Measurements from ENCODE around the gene TRAM2.

TRAM2 gene

GRCh38 chr6:52577022-52577777 lies at the start of gene TRAM2:
TRAM2 (minus strand) TSS chr6:52577060; CDS start chr6:52576915, 145 bp downstream.
- DNase-seq = peak; percentile 30 to 66

- DNase-seq = no peak
Observed at GRCh38 chr6:52622810-52623209, 46.0 kb upstream of the TRAM2 start.

GRCh38 chr6:52621631-52622030 lies 44.8 kb upstream of the TRAM2 start:
- no peak for DNase-seq

GRCh38 chr6:52620906-52621190 lies 44.0 kb upstream of the TRAM2 start:
- DNase-seq = no peak

- no peak for DNase-seq
Observed at GRCh38 chr6:52620055-52620905, 43.4 kb upstream of the TRAM2 start.

GRCh38 chr6:52617087-52617486 lies 40.2 kb upstream of the TRAM2 start:
- DNase-seq = no peak

- no peak for DNase-seq
Observed at GRCh38 chr6:52616059-52616690, 39.3 kb upstream of the TRAM2 start.

GRCh38 chr6:52612336-52613054 lies 35.6 kb upstream of the TRAM2 start:
- DNase-seq = no peak

GRCh38 chr6:52611833-52612232 lies 35.0 kb upstream of the TRAM2 start:
- DNase-seq = no peak

GRCh38 chr6:52610745-52611355 lies 34.0 kb upstream of the TRAM2 start:
- no peak for DNase-seq

- DNase-seq = no peak
Observed at GRCh38 chr6:52610011-52610410, 33.2 kb upstream of the TRAM2 start.

- no peak for DNase-seq
Observed at GRCh38 chr6:52605610-52606185, 28.8 kb upstream of the TRAM2 start.

- no peak for DNase-seq
Observed at GRCh38 chr6:52603000-52603795, 26.3 kb upstream of the TRAM2 start.

GRCh38 chr6:52598824-52599190 lies 21.9 kb upstream of the TRAM2 start:
- no peak for DNase-seq

GRCh38 chr6:52598123-52598823 lies 21.4 kb upstream of the TRAM2 start:
- no peak for DNase-seq

- DNase-seq = no peak
Observed at GRCh38 chr6:52597738-52598122, 20.9 kb upstream of the TRAM2 start.

- DNase-seq = no peak
Observed at GRCh38 chr6:52596371-52597028, 19.6 kb upstream of the TRAM2 start.

- no peak for DNase-seq
Observed at GRCh38 chr6:52595796-52596130, 18.9 kb upstream of the TRAM2 start.

GRCh38 chr6:52595000-52595795 lies 18.3 kb upstream of the TRAM2 start:
- no peak for DNase-seq

- DNase-seq = no peak
Observed at GRCh38 chr6:52594221-52594620, 17.4 kb upstream of the TRAM2 start.
